Fibroblast of villous mesenchyme (primary cell): ENCODE measurements around the gene ARAP3. TPM values are rescaled to one million over a fixed set of nuclear protein-coding genes. Genes with fewer than 3 reads are reported as not detected.
A peak's percentile ranks its signal among the peaks of the same experiment; 100 is the strongest.
"Not testable (repeated sequence)": the region's sequence is repeated elsewhere in the genome, so short reads cannot be mapped to it uniquely, and the experiment has no call there.

Experiments used
- DNase-seq: peaks from one replicate; pipeline ENCODE4 v3.0.0-alpha.2; 2010; ENCODE audit warnings: low read depth
- H3K4me3 ChIP-seq: 2 replicates; pipeline ENCODE4 v1.5.1; 2011; ENCODE audit warnings: low read depth, mild to moderate bottlenecking, low read length
- total RNA-seq: library from RNA; depleted of rRNA; stranded (reverse); fragments of >200 nt; gene quantifications from 2 replicates; pipeline ENCODE4 v1.2.3, GENCODE V29; 2012
- TF ChIP-seq, protein P1 (sequence below): IDR thresholded peaks from 2 replicates; pipeline ENCODE4 v1.5.1; 2012; ENCODE audit warnings: low read depth, mild to moderate bottlenecking, low read length; ENCODE audit not compliant: insufficient read depth

ARAP3 gene
- total RNA-seq: 5.6 and 7.7 TPM in 2 replicates

GRCh38 chr5:141681695-141682641 is at the start of gene ARAP3:
TSS of gene ARAP3 (minus strand) at chr5:141682230. CDS start at chr5:141680486, 1,744 bp downstream.
- peak within 1 kb of the TSS; percentile 59 for H3K4me3 ChIP-seq
- TF ChIP-seq, protein P1, sequence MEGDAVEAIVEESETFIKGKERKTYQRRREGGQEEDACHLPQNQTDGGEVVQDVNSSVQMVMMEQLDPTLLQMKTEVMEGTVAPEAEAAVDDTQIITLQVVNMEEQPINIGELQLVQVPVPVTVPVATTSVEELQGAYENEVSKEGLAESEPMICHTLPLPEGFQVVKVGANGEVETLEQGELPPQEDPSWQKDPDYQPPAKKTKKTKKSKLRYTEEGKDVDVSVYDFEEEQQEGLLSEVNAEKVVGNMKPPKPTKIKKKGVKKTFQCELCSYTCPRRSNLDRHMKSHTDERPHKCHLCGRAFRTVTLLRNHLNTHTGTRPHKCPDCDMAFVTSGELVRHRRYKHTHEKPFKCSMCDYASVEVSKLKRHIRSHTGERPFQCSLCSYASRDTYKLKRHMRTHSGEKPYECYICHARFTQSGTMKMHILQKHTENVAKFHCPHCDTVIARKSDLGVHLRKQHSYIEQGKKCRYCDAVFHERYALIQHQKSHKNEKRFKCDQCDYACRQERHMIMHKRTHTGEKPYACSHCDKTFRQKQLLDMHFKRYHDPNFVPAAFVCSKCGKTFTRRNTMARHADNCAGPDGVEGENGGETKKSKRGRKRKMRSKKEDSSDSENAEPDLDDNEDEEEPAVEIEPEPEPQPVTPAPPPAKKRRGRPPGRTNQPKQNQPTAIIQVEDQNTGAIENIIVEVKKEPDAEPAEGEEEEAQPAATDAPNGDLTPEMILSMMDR: no peak
- peak; percentile 91 for DNase-seq

DNA sequence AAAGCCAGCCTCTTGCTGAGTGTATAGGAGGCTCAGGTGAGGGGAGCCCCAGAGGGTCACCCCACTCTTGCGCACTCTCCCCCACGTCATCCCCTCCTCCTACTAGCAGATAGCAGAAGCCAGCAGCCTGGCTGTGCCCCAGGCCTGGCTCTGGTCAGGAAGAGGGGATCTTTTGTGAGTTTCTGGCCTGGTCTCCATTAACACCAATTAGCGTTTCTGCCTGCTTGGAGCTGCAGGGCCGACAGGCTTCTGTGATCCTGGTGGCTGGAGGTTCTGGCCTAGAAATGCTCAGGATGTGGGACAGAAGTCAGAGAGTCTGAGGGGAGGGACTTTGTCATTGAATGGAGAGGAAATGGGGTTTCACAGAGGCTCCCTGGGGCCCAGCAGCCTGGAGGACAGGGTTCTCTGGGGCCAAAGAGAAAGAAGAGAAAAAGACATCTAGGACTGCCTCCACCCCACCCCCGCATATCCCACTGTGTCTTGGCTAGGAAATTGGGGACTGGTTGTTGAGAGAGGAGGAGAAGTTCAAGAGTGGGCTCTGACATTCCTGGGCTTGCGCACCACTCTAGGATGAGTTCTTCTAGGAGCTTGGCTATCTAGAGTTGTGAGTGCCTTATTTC is 47.5 kb upstream of the ARAP3 start:
- H3K4me3 ChIP-seq: no peak overlapping the region
- TF ChIP-seq, protein P1: no peak
- DNase-seq: no peak

- TF ChIP-seq, protein P1: no peak
- no peak overlapping the region for H3K4me3 ChIP-seq
- DNase-seq: peak; percentile 29
Observed at GRCh38 chr5:141725891-141726290, 43.9 kb upstream of the ARAP3 start.

GRCh38 chr5:141725174-141725573 is 43.1 kb upstream of the ARAP3 start:
- not testable (repeated sequence) for DNase-seq

GRCh38 chr5:141722266-141722665 is 40.2 kb upstream of the ARAP3 start:
- TF ChIP-seq, protein P1: no peak
- no peak overlapping the region for H3K4me3 ChIP-seq

More at GRCh38 chr5:141725174-141725573, 43.1 kb upstream of the ARAP3 start:
- not testable (repeated sequence) for H3K4me3 ChIP-seq

GRCh38 chr5:141717043-141717442 is 35.0 kb upstream of the ARAP3 start:
- no peak overlapping the region for H3K4me3 ChIP-seq
- TF ChIP-seq, protein P1: no peak
- DNase-seq: no peak

More at GRCh38 chr5:141722266-141722665, 40.2 kb upstream of the ARAP3 start:
- no peak for DNase-seq

- no peak overlapping the region for H3K4me3 ChIP-seq
- TF ChIP-seq, protein P1: no peak
- DNase-seq: no peak
Observed at GRCh38 chr5:141716468-141716867, 34.4 kb upstream of the ARAP3 start.
